GM20000 (cell line): ENCODE results near the gene TMEM131L.

Source experiments
- DNase-seq: peaks from one replicate; pipeline ENCODE4 v3.0.0; 2012; ENCODE audit warnings: low spot score
- CTCF ChIP-seq: IDR thresholded peaks from 2 replicates; pipeline ENCODE4 v1.5.1; 2012; ENCODE audit warnings: mild to moderate bottlenecking, control low read depth; ENCODE audit errors: extremely low read depth, missing control alignments

TMEM131L gene

GRCh38 chr4:153483432-153484418, 17.6 kb downstream of the TMEM131L start:
- DNase-seq, result no peak
- no peak for TF ChIP-seq CTCF

GRCh38 chr4:153485359-153485758, 19.2 kb downstream of the TMEM131L start:
- DNase-seq, result no peak
- no peak for TF ChIP-seq CTCF

- no peak for TF ChIP-seq CTCF
- no peak for DNase-seq
These were observed 19.7 kb downstream of the TMEM131L start for GRCh38 chr4:153485860-153486259.

- DNase-seq, result no peak
- no peak for TF ChIP-seq CTCF
These were observed 20.4 kb downstream of the TMEM131L start for GRCh38 chr4:153486281-153487151.

GRCh38 chr4:153488006-153488891, 22.1 kb downstream of the TMEM131L start:
- TF ChIP-seq CTCF, result no peak
- peak; percentile 55 for DNase-seq

GRCh38 chr4:153489856-153490558, 23.8 kb downstream of the TMEM131L start:
- no peak for DNase-seq
- no peak for TF ChIP-seq CTCF
